Stimulated activated naive B cell treated with anti-CD40 and anti-IgM and Interleukin-4, amounts not matched to agents 10 μg/mL and 1 μg/mL and 100 μg/mL, for 72 hours (primary cell): Measurements from ENCODE around the gene CNPY1.
A peak's percentile ranks its signal among the peaks of the same experiment; 100 is the strongest.

Experiments used
- ATAC-seq, 2 donors: fragments of 150-1000 bp; cut with Tn5 transposase; replicated peaks; 2 replicates each; pipeline ENCODE4 v1.10.0; 2021; ENCODE audit warnings: moderate library complexity in 1 of 2
- DNase-seq: peaks from one replicate; pipeline ENCODE4 v3.0.0; 2021
- H3K27ac Mint-ChIP-seq: one replicate; pipeline ENCODE4 v1.8.0; 2022; ENCODE audit warnings: mild to moderate bottlenecking, mixed read lengths
- H3K27me3 Mint-ChIP-seq, 2 donors: one replicate each; pipeline ENCODE4 v1.8.0; 2022; ENCODE audit warnings: mixed read lengths in 2 of 2
- H3K36me3 Mint-ChIP-seq, 2 donors: one replicate each; pipeline ENCODE4 v1.8.0; 2022; ENCODE audit warnings: mixed read lengths in 2 of 2, mild to moderate bottlenecking in 1 of 2
- H3K4me1 Mint-ChIP-seq, 2 donors: one replicate each; pipeline ENCODE4 v1.8.0; 2022; ENCODE audit warnings: mixed read lengths in 2 of 2, mild to moderate bottlenecking in 1 of 2
- H3K4me3 Mint-ChIP-seq, 2 donors: one replicate each; pipeline ENCODE4 v1.8.0; 2022; ENCODE audit warnings: mild to moderate bottlenecking in 2 of 2, mixed read lengths in 2 of 2, moderate library complexity in 1 of 2
- H3K9me3 Mint-ChIP-seq, 2 donors: one replicate each; pipeline ENCODE4 v1.8.0; 2022; ENCODE audit warnings: mixed read lengths in 2 of 2, mild to moderate bottlenecking in 1 of 2

Gene CNPY1

DNA sequence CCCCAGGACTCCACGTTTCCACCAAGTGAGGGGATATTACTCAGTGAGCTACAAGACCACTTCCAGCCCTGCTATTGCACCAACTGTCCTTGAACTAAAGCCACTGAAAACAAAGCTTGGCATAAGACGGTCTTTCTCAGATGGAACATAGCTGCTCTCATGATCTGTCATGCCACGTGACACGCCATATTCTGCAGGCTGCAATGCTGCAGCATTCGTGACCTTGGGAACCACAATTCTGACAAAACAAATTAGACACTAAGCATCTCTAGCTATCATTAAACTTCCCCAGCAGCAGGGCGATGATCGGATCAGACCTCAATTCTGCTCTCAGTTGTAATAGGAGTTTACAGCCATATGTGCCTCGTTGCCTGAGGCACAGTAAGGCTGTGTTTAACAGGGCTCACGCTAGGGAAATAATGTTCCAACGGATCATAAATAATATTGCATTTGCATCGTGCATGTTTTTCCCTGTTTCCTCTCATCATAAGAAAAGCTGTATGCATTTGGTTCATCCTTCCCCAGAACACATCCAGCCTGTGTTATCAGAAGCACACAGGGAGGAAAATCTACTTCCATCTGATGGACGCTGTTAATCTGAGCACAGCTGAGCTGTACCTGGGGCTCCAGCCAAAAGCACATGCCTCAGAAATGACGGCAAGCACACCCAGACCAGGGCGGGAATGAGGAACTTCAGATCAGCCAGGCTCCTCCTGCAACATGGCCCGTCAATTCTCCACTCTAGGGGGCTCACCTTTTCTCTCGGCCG is 38.6 kb upstream of the CNPY1 start:
- Mint-ChIP-seq H3K27me3 (peaks cover 49 to 58% of the 10 kb centered on the region in 2 donors), H3K4me3 (no peak overlapping the region), H3K9me3 (peaks cover 0 to 1% of the 10 kb centered on the region in 2 donors), H3K4me1 (peaks cover 3% of the 10 kb centered on the region in 2 donors), H3K27ac (no peak overlapping the region), H3K36me3 (no peaks in the 10 kb centered on the region)
- ATAC-seq (no peak), DNase-seq (no peak)

DNA sequence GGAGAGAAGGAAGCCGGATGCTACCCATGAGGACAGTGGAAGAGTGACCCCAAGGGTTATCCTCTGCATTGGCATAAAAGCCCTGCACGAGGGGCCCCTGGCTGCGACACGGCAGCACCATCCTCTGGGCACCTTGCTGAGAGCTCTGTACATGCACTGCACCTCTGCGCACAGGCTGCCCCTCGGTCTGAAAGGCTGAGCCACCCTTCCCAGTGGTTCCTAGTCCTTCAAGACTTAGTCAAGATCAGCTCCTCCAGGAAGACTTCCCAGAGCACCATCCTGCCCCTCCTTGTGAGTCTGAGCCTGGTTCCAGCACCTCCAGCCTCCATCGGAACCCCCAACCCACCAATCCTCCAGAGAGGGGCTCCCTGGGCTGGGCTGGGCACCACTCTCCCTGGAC is 37.9 kb upstream of the CNPY1 start:
- Mint-ChIP-seq H3K27ac (no peak overlapping the region), H3K27me3 (peaks cover 55 to 61% of the 10 kb centered on the region in 2 donors), H3K4me3 (no peak overlapping the region), H3K9me3 (peaks cover 0 to 1% of the 10 kb centered on the region in 2 donors), H3K36me3 (no peaks in the 10 kb centered on the region), H3K4me1 (peaks cover 3 to 5% of the 10 kb centered on the region in 2 donors)
- ATAC-seq = no peak
- no peak for DNase-seq

DNA sequence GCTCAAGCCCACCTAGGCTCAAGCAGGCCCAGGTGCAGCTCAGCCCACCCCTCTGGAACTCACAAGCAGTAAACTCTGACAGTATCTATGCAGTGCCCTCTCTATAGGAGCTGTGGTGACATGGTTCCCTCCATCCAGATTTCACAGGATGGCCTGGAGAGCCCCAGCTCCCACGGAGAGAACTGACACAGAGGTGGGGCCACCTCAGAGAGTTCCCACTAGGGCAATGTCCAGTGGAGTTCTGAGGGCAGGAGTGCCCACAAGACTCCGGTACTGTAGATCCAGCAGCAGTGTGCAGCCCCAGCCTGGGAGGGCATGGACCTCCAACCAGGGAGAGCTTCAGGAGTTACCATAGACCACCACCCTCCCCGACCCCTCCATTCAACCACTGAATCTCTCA is 37.3 kb upstream of the CNPY1 start:
- H3K36me3 Mint-ChIP-seq = no peaks in the 10 kb centered on the region
- peaks cover 55 to 56% of the 10 kb centered on the region in 2 donors for H3K27me3 Mint-ChIP-seq
- ATAC-seq (no peak), DNase-seq (no peak)
- peaks cover 0 to 1% of the 10 kb centered on the region in 2 donors for H3K9me3 Mint-ChIP-seq
- no peak overlapping the region for H3K4me3 Mint-ChIP-seq
- H3K4me1 Mint-ChIP-seq = peaks cover 3 to 5% of the 10 kb centered on the region in 2 donors
- H3K27ac Mint-ChIP-seq = no peak overlapping the region

DNA sequence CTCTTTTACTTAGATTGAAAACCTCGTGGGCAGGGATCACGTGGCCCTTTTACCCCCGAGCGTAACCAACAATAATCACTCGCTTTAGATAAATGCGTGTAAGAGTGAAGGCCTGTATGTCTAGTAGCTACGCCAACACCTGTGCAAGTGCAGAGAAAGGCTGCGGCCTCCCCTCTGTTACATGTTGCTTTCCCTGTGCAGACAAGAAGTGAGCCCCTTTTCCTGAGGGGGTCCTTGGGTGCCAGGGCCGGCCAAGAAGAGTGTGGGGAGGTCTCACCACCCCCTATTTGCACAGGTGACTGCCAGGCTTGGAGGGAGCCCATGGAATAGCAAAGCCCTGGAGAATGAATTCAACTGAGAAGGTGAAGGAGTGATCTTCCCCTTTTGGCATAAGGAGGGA is 35.6 kb upstream of the CNPY1 start:
- no peaks in the 10 kb centered on the region for H3K36me3 Mint-ChIP-seq
- no peaks in the 10 kb centered on the region for H3K9me3 Mint-ChIP-seq
- peaks cover 38 to 43% of the 10 kb centered on the region in 2 donors for H3K27me3 Mint-ChIP-seq
- peaks cover 3 to 5% of the 10 kb centered on the region in 2 donors for H3K4me1 Mint-ChIP-seq
- H3K27ac Mint-ChIP-seq = no peak overlapping the region
- ATAC-seq = no peak
- DNase-seq = no peak
- no peak overlapping the region for H3K4me3 Mint-ChIP-seq

DNA sequence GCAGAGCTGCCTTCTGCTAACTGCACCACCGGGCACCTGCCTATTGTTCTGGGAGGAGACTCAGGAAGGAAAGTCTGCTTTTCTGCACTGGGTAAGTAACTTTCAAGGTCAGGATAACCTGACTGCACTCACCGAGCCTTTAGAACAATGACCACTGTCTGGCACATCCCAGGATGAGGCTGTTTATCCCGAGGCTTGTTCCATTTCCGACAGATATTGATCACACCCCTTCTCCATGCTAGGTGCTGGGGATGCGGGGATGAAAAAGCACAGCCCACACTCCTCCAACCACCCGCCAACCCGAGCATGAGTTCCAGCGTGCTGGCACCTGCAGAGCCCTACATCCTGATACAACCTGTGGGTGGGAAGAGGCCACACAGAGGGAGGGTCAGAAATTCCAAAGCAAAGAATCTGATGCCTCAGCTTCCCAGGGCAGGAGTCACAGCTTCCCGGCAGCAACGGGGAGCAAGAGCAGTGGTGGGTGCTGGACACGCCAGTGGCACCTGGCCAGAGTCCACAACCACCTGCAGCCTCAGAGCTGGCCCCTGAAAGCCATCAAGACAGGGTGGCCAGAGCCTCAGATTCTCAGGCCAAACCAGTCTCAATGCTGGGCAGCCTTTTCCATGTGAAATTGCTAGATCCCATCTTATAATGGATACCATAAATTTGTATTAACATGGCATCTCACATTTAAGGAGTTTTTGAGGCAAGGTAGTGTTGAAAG is 34.9 kb upstream of the CNPY1 start:
- Mint-ChIP-seq H3K27me3 (peaks cover 31 to 39% of the 10 kb centered on the region in 2 donors), H3K4me1 (peaks cover 3 to 5% of the 10 kb centered on the region in 2 donors), H3K36me3 (no peaks in the 10 kb centered on the region), H3K4me3 (no peak overlapping the region), H3K27ac (no peak overlapping the region), H3K9me3 (no peaks in the 10 kb centered on the region)
- no peak for DNase-seq
- ATAC-seq = no peak

DNA sequence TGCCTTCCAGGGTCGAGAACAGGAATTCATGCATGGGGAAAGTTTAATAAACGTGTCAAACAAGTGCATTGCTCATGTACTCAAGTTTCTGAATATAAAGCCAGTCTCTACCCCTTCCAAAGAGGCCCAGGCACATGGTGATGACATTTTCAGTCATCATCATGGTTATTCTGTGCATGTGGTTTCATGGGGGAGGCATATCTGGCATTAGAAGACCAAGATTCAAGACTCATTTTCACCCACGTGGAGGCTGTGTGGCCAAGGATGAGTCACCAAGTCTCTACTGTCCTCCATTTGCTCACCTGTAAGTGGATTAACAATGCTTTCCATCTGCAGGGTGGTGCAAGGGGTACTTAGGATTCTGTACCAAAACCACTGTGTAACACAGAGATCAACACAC is 34.0 kb upstream of the CNPY1 start:
- Mint-ChIP-seq H3K36me3 (no peaks in the 10 kb centered on the region), H3K4me1 (peaks cover under 1 to 5% of the 10 kb centered on the region in 2 donors), H3K4me3 (no peak overlapping the region), H3K27me3 (peaks cover 24 to 31% of the 10 kb centered on the region in 2 donors), H3K27ac (no peak overlapping the region), H3K9me3 (no peaks in the 10 kb centered on the region)
- DNase-seq (no peak), ATAC-seq (peak; percentile 67 to 81)

DNA sequence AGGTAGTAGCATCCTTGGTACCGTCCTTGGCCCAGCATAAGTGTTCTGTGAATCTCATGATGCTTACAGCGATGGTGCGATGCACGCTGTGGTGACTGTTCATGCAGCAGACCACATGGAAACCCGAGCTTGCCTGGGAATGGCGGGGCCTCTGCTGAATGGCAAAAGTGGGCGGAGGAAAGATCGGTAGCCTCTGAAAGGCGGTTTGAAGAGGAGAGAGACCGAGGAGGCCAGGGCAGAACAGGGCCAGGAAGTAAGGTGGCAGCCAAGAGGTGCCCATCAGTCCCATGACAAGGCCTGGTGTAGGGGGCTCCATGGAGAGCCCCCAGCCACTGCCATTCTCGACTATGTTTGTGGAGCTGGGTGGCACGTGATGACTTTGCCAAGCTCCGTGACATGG is 33.2 kb upstream of the CNPY1 start:
- Mint-ChIP-seq H3K4me3 (no peak overlapping the region), H3K4me1 (peaks cover 0 to 5% of the 10 kb centered on the region in 2 donors), H3K27ac (no peak overlapping the region), H3K9me3 (no peaks in the 10 kb centered on the region), H3K27me3 (peaks cover 20 to 25% of the 10 kb centered on the region in 2 donors), H3K36me3 (no peaks in the 10 kb centered on the region)
- ATAC-seq = no peak
- no peak for DNase-seq

DNA sequence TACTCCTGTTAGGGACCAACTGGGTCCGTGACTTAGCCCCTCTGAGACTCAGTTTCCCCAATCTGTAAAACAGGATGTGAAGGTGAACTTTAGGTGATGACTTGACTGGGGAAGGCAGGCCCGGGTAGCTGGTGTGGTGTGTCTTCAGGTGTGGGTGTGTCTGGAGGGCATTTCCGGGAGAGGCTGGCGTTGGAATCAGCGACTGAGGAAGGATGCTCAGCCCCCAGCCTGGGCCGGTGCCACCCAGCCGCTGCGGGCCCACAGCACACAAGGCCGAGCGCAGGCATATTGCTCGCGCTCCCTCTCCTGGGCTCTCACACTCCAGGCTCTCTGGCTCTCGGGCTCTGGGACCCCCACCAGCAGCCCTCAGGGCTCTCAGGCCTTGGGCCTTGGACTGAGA is 31.7 kb upstream of the CNPY1 start:
- peaks cover 14 to 17% of the 10 kb centered on the region in 2 donors for H3K27me3 Mint-ChIP-seq
- no peaks in the 10 kb centered on the region for H3K9me3 Mint-ChIP-seq
- H3K4me1 Mint-ChIP-seq = peaks cover 0 to 5% of the 10 kb centered on the region in 2 donors
- no peak overlapping the region for H3K27ac Mint-ChIP-seq
- no peak for DNase-seq
- no peaks in the 10 kb centered on the region for H3K36me3 Mint-ChIP-seq
- no peak for ATAC-seq
- H3K4me3 Mint-ChIP-seq = no peak overlapping the region

DNA sequence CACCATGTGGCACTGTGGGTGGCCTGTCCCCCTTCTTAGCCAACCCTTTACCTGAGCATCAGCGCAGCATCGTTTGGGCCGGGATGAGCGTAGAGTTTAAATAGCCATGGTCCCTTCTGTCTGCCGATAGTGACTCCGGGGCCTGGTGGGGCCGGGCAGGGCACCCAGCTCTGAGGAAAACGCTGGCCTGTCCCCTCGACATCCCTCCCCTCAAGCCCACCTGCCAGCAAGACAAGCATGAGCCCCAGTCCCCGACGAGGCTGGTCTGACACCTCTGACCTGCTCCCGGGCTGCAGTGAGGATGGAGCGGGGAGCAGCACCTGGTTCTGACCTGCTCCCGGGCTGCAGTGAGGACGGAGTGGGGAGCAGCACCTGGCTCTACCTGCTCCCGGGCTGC is 31.1 kb upstream of the CNPY1 start:
- Mint-ChIP-seq H3K36me3 (no peaks in the 10 kb centered on the region), H3K4me3 (no peak overlapping the region), H3K9me3 (no peaks in the 10 kb centered on the region), H3K27me3 (peaks cover 17 to 20% of the 10 kb centered on the region in 2 donors), H3K27ac (no peak overlapping the region), H3K4me1 (peaks cover 0 to 5% of the 10 kb centered on the region in 2 donors)
- DNase-seq (no peak), ATAC-seq (no peak)

DNA sequence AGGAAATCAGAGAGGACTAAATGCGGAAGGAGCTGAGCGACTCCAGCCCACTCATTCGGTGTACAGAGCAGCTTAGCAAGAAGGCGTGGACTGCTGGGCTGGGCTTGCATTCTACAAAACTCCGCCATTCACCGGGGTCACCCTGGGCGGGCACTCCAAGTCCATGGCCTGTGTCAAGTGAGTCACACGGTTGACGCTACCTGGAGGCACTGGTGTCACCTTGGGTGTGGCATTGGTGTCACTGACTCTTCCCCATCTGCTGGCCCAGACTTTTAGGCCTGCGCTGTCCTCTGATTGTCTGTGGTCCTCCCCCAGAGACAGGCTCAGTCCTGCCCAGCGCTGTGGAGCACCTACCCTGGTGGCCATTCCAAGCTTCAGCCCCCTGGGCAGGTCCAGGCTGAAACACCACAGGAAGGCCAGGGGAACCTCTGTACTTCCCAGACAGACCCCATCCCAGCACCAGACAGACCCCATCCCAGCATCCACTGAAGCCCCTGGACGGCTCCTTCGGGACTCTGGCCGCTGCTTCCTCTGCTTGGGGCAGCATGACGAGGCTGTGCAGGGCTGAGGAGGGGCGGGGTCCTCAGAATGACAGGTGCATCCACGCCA is 30.6 kb upstream of the CNPY1 start:
- DNase-seq = no peak
- Mint-ChIP-seq H3K9me3 (no peaks in the 10 kb centered on the region), H3K36me3 (no peaks in the 10 kb centered on the region), H3K27ac (no peak overlapping the region), H3K27me3 (peaks cover 22 to 23% of the 10 kb centered on the region in 2 donors), H3K4me1 (peaks cover 0 to 5% of the 10 kb centered on the region in 2 donors), H3K4me3 (no peak overlapping the region)
- ATAC-seq = no peak

DNA sequence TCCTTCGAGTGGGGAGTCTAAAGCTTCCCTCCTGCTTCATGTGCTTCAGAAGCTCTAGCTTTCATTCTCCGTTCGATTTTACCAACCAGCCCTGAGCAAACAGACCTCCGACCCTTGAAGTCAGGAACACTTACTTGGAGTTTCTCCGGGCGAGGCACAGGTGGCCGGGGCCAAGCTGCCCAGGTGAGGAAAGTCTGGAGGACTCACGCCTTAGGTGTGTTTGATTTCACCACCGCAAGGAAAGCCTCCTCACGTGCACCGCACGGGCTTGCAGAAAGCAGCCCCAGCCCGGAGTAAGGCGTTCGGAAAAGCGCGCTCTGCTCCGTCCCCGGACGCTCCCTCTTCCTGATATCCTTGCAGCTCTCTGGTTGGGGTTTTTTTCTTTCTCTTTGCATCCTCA is 30.1 kb upstream of the CNPY1 start:
- Mint-ChIP-seq H3K4me1 (peaks cover 0 to 5% of the 10 kb centered on the region in 2 donors), H3K4me3 (no peak overlapping the region), H3K36me3 (no peaks in the 10 kb centered on the region), H3K27me3 (peaks cover 28 to 29% of the 10 kb centered on the region in 2 donors), H3K9me3 (no peaks in the 10 kb centered on the region), H3K27ac (no peak overlapping the region)
- DNase-seq (no peak), ATAC-seq (no peak)

DNA sequence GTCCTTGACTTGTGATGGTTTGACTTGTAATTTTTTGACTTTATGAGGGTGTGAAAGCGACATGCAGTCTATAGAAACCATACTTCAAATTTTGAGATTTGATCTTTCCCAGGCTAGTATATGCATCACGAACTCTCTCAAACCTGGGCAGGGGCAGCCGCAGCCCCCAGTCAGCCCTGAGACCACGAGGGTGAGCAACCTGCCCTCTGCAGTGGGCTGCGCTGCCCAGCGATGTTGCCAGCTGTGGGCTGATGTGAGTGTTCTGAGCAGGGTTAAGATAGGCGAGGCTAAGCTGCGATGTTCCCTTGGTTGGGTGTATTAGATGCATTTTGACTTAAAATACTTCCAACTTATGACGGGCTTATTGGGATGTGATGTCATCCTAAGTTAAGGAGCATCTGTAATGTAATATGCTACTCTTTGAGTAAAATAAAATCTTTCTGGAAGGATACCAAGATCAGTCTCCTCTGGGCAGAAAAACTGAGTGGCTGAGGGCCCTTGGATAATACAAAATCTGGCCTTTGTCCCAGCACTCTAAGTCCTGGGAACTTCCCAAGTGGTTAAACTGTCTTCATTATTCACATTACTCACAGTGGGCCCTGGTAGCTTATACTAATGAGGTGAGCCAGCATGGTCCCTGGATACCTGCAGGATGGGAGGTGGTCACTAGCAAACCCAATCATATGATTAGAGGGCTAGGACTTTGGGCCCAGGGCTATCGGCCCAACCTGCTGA is 28.4 kb upstream of the CNPY1 start:
- H3K9me3 Mint-ChIP-seq = no peaks in the 10 kb centered on the region
- DNase-seq (no peak), ATAC-seq (no peak)
- H3K4me1 Mint-ChIP-seq = peaks cover 0 to under 1% of the 10 kb centered on the region in 2 donors
- H3K27me3 Mint-ChIP-seq = peaks cover 24 to 27% of the 10 kb centered on the region in 2 donors
- H3K27ac Mint-ChIP-seq = no peak overlapping the region
- no peaks in the 10 kb centered on the region for H3K36me3 Mint-ChIP-seq
- H3K4me3 Mint-ChIP-seq = no peak overlapping the region

DNA sequence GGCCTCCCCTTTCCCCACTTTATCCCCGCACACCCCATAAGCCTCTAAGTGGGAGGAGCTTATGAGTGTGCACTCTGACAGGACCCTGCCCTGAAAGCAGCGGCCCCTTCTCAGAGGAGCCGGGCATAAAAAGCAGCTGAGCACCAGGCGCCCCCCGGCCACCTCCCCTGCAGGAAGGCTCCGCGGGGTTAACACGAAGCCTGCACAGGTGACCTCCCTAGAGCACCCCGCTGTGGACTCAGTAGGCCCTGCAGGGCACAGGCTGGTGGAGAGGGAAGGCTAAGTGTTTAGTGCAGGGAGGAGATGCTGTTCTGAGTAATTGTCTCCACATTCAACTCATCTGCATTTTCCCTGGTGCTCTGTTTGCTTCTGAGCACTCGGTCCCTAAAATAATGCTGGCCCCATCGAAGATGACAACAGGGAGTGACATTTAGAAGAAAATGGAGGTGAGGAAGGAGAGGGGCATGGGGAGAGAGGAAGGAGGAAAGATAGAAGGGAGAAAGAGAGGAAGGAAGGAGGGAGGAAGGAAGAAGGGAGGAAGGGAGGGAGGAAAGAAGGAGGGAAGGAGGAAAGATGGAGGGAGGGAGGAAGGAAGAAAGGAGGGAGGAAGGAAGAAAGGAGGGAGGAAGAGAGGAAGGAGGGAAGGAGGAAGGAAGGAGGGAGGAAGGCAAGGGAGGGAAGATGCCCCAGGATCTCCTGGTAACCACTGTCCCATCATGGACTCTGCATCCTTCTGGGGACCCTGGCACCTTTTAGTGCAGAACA is 25.4 kb upstream of the CNPY1 start:
- Mint-ChIP-seq H3K9me3 (no peaks in the 10 kb centered on the region), H3K4me1 (no peaks in the 10 kb centered on the region), H3K27ac (no peak overlapping the region), H3K4me3 (no peak overlapping the region), H3K36me3 (no peaks in the 10 kb centered on the region), H3K27me3 (peaks cover 15 to 22% of the 10 kb centered on the region in 2 donors)
- DNase-seq (no peak), ATAC-seq (no peak)
